ENCODE results near the gene PHYHD1. TPM values are rescaled to one million over a fixed set of nuclear protein-coding genes. Genes with fewer than 3 reads are reported as not detected.

PHYHD1 gene
- total and polyA plus RNA-seq, 2 of the 13 experiments (the other 11 are each of a cell fraction or from before 2014, with no cell fraction given), result 10.6 to 25.3 TPM

DNA sequence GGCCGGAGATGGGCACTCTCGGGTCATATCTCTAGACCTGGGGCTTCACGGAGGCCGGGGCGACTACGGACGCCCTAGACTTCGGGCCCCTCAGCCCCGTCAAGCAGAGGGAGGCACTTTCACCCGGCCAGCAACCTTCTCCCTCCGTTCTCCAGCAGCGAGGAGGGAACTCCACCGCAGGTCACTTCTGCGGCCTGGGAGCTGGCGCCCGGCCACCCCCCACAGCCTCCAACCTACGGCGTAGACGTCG lies 26.4 kb downstream of the PHYHD1 start (continued):
- TF ChIP-seq, protein P1, sequence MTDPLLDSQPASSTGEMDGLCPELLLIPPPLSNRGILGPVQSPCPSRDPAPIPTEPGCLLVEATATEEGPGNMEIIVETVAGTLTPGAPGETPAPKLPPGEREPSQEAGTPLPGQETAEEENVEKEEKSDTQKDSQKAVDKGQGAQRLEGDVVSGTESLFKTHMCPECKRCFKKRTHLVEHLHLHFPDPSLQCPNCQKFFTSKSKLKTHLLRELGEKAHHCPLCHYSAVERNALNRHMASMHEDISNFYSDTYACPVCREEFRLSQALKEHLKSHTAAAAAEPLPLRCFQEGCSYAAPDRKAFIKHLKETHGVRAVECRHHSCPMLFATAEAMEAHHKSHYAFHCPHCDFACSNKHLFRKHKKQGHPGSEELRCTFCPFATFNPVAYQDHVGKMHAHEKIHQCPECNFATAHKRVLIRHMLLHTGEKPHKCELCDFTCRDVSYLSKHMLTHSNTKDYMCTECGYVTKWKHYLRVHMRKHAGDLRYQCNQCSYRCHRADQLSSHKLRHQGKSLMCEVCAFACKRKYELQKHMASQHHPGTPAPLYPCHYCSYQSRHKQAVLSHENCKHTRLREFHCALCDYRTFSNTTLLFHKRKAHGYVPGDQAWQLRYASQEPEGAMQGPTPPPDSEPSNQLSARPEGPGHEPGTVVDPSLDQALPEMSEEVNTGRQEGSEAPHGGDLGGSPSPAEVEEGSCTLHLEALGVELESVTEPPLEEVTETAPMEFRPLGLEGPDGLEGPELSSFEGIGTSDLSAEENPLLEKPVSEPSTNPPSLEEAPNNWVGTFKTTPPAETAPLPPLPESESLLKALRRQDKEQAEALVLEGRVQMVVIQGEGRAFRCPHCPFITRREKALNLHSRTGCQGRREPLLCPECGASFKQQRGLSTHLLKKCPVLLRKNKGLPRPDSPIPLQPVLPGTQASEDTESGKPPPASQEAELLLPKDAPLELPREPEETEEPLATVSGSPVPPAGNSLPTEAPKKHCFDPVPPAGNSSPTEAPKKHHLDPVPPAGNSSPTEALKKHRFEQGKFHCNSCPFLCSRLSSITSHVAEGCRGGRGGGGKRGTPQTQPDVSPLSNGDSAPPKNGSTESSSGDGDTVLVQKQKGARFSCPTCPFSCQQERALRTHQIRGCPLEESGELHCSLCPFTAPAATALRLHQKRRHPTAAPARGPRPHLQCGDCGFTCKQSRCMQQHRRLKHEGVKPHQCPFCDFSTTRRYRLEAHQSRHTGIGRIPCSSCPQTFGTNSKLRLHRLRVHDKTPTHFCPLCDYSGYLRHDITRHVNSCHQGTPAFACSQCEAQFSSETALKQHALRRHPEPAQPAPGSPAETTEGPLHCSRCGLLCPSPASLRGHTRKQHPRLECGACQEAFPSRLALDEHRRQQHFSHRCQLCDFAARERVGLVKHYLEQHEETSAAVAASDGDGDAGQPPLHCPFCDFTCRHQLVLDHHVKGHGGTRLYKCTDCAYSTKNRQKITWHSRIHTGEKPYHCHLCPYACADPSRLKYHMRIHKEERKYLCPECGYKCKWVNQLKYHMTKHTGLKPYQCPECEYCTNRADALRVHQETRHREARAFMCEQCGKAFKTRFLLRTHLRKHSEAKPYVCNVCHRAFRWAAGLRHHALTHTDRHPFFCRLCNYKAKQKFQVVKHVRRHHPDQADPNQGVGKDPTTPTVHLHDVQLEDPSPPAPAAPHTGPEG (CRISPR knock-in tag; IDR thresholded peaks at IDR 0.05), result 0 out of 2 replicates have a peak, but pooled peaks have one; percentile 9
- TF ChIP-seq KDM2A (CRISPR knock-in tag; IDR thresholded peaks at IDR 0.05; ENCODE audit: borderline replicate concordance, low read depth) (no peak), NONO (IDR thresholded peaks at IDR 0.05) (no peak), NONO (CRISPR knock-in tag; conservative IDR thresholded peaks at IDR 0.05) (no peak), ZNF703 (CRISPR knock-in tag; IDR thresholded peaks at IDR 0.05; ENCODE audit: borderline replicate concordance) (no peak), MED13 (CRISPR knock-in tag; IDR thresholded peaks at IDR 0.05) (no peak), CREB1 (IDR thresholded peaks at IDR 0.05) (no peak), CREB1 (CRISPR knock-in tag; IDR thresholded peaks at IDR 0.05) (no peak), ZNF333 (CRISPR knock-in tag; IDR thresholded peaks at IDR 0.05; ENCODE audit: borderline replicate concordance) (peak; percentile 70; the same call in 1 of the 2 replicates), XBP1 (CRISPR knock-in tag; IDR thresholded peaks at IDR 0.05) (no peak), ZNF441 (CRISPR knock-in tag; IDR thresholded peaks at IDR 0.05; ENCODE audit: borderline replicate concordance) (no peak), SP5 (CRISPR knock-in tag; IDR thresholded peaks at IDR 0.05; ENCODE audit: borderline replicate concordance, low read depth) (no peak)
- TF ChIP-seq, protein P2, sequence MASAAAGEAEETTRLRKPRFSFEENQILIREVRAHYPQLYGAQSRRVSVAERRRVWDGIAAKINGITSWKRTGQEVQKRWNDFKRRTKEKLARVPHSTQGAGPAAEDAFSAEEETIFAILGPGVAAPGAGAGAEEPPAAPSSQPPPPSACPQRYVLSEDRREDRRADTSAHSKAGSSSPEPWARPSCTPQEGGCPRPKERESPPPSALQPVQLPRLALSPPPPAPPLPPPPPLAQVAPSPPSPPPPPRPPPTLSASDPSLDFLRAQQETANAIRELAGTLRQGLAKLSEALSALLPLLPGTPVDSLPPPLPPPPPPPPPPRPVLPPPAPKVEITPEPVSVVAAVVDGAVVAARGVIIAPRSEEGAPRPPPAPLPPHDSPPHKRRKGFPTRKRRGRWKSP (CRISPR knock-in tag; IDR thresholded peaks at IDR 0.05), result no peak
- TF ChIP-seq, protein P3, sequence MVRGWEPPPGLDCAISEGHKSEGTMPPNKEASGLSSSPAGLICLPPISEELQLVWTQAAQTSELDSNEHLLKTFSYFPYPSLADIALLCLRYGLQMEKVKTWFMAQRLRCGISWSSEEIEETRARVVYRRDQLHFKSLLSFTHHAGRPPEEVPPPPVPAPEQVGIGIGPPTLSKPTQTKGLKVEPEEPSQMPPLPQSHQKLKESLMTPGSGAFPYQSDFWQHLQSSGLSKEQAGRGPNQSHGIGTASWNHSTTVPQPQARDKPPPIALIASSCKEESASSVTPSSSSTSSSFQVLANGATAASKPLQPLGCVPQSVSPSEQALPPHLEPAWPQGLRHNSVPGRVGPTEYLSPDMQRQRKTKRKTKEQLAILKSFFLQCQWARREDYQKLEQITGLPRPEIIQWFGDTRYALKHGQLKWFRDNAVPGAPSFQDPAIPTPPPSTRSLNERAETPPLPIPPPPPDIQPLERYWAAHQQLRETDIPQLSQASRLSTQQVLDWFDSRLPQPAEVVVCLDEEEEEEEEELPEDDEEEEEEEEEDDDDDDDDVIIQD (CRISPR knock-in tag; IDR thresholded peaks at IDR 0.05; ENCODE audit: low read depth), result no peak
- TF ChIP-seq, protein P4, sequence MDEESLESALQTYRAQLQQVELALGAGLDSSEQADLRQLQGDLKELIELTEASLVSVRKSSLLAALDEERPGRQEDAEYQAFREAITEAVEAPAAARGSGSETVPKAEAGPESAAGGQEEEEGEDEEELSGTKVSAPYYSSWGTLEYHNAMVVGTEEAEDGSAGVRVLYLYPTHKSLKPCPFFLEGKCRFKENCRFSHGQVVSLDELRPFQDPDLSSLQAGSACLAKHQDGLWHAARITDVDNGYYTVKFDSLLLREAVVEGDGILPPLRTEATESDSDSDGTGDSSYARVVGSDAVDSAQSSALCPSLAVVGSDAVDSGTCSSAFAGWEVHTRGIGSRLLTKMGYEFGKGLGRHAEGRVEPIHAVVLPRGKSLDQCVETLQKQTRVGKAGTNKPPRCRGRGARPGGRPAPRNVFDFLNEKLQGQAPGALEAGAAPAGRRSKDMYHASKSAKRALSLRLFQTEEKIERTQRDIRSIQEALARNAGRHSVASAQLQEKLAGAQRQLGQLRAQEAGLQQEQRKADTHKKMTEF (CRISPR knock-in tag; IDR thresholded peaks at IDR 0.05), result no peak
- TF ChIP-seq, protein P5, sequence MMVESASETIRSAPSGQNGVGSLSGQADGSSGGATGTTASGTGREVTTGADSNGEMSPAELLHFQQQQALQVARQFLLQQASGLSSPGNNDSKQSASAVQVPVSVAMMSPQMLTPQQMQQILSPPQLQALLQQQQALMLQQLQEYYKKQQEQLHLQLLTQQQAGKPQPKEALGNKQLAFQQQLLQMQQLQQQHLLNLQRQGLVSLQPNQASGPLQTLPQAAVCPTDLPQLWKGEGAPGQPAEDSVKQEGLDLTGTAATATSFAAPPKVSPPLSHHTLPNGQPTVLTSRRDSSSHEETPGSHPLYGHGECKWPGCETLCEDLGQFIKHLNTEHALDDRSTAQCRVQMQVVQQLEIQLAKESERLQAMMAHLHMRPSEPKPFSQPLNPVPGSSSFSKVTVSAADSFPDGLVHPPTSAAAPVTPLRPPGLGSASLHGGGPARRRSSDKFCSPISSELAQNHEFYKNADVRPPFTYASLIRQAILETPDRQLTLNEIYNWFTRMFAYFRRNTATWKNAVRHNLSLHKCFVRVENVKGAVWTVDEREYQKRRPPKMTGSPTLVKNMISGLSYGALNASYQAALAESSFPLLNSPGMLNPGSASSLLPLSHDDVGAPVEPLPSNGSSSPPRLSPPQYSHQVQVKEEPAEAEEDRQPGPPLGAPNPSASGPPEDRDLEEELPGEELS (CRISPR knock-in tag; IDR thresholded peaks at IDR 0.05), result no peak
- TF ChIP-seq, protein P6, sequence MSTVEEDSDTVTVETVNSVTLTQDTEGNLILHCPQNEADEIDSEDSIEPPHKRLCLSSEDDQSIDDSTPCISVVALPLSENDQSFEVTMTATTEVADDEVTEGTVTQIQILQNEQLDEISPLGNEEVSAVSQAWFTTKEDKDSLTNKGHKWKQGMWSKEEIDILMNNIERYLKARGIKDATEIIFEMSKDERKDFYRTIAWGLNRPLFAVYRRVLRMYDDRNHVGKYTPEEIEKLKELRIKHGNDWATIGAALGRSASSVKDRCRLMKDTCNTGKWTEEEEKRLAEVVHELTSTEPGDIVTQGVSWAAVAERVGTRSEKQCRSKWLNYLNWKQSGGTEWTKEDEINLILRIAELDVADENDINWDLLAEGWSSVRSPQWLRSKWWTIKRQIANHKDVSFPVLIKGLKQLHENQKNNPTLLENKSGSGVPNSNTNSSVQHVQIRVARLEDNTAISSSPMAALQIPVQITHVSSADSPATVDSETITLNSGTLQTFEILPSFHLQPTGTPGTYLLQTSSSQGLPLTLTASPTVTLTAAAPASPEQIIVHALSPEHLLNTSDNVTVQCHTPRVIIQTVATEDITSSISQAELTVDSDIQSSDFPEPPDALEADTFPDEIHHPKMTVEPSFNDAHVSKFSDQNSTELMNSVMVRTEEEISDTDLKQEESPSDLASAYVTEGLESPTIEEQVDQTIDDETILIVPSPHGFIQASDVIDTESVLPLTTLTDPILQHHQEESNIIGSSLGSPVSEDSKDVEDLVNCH (CRISPR knock-in tag; IDR thresholded peaks at IDR 0.05), result no peak
